GM18858 (cell line): ENCODE data around the gene CT55.
"Not testable (repeated sequence)": the region's sequence is repeated elsewhere in the genome, so short reads cannot be mapped to it uniquely, and the experiment has no call there.

Source experiments
- ATAC-seq: cut with Tn5 transposase; IDR thresholded peaks from one replicate; pipeline ENCODE4 v1.9.1; 2021; ENCODE audit not compliant: unreplicated experiment

CT55 gene

GRCh38 chrX:135170877-135171519 is at the start of gene CT55:
TSS of gene CT55 (minus strand) at chrX:135171398. CDS start at chrX:135171171, 227 bp downstream.
- no peak for ATAC-seq

GRCh38 chrX:135213200-135213844 is 42.1 kb upstream of the CT55 start:
- ATAC-seq: peak; percentile 57

- ATAC-seq: not testable (repeated sequence)
Observed at GRCh38 chrX:135206427-135206826, 35.2 kb upstream of the CT55 start.

- ATAC-seq: no peak
Observed at GRCh38 chrX:135200297-135200696, 29.1 kb upstream of the CT55 start.

- ATAC-seq: no peak
Observed at GRCh38 chrX:135194684-135195083, 23.5 kb upstream of the CT55 start.

GRCh38 chrX:135193740-135194139 is 22.5 kb upstream of the CT55 start:
- no peak for ATAC-seq

GRCh38 chrX:135191838-135192237 is 20.6 kb upstream of the CT55 start:
- ATAC-seq: no peak

- ATAC-seq: peak; percentile 80
Observed at GRCh38 chrX:135185795-135186443, 14.7 kb upstream of the CT55 start.

GRCh38 chrX:135178636-135179035 is 7.4 kb upstream of the CT55 start:
- no peak for ATAC-seq

GRCh38 chrX:135170468-135170867 is 730 bp downstream of the CT55 start:
- no peak for ATAC-seq

GRCh38 chrX:135169534-135169933 is 1.7 kb downstream of the CT55 start:
- not testable (repeated sequence) for ATAC-seq

GRCh38 chrX:135168486-135168885 is 2.7 kb downstream of the CT55 start:
- no peak for ATAC-seq

GRCh38 chrX:135154688-135155087 is 16.5 kb downstream of the CT55 start:
- ATAC-seq: not testable (repeated sequence)

GRCh38 chrX:135126145-135126544 is 45.1 kb downstream of the CT55 start:
- ATAC-seq: not testable (repeated sequence)

GRCh38 chrX:135120056-135120576 is 51.1 kb downstream of the CT55 start, which contains the start of gene ETDB:
TSS of gene ETDB (minus strand) at chrX:135120526. CDS start at chrX:135119261, 1,265 bp downstream.
- ATAC-seq: not testable (repeated sequence)

GRCh38 chrX:135116064-135116463 is 55.1 kb downstream of the CT55 start:
- ATAC-seq: not testable (repeated sequence)

- ATAC-seq: peak; percentile 97
Observed at GRCh38 chrX:135114392-135114791, 56.8 kb downstream of the CT55 start.

- no peak for ATAC-seq
Observed at GRCh38 chrX:135112743-135113142, 58.5 kb downstream of the CT55 start.

GRCh38 chrX:135112096-135112729 is 59.0 kb downstream of the CT55 start:
- ATAC-seq: no peak

- no peak for ATAC-seq
Observed at GRCh38 chrX:135109554-135109953, 61.6 kb downstream of the CT55 start.
